Measurements from ENCODE around the gene PLEK2.

DNA sequence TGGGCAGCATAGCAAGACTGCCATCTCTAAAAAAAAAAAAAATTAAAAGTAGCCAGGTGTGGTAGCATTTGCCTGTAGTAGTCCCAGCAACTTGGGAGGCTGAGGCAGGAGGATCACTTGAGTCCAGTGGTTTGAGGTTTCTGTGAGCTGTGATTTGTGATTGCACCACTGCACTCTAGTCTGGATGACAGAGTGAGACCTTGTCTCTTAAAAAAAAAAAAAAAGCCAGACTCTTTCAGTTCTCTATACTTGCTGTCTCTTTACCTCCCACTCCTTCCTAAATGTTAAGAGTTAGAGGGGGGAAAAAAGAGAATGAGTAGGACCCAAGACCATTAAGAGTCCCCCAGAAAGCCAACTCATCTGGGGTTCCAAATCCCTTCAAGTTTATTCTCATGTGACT lies 34.0 kb downstream of the PLEK2 start:
- TF ChIP-seq CTCF (optimal IDR thresholded peaks at IDR 0.05 in 1 of 3, IDR thresholded peaks at IDR 0.05 in 1 of 3, conservative IDR thresholded peaks at IDR 0.05 in 1 of 3; ENCODE audit: extremely low read depth in 1 of 3, insufficient read depth in 2 of 3, low read length in 3 of 3) (no peak), EZH2 (IDR thresholded peaks at IDR 0.05; ENCODE audit: low read length) (no peak)
